Measurements from ENCODE around the gene CAST. TPM values are rescaled to one million over a fixed set of nuclear protein-coding genes. Genes with fewer than 3 reads are reported as not detected.
A peak's percentile ranks its signal among the peaks of the same experiment; 100 is the strongest.

CAST gene
- total RNA-seq, 2 experiments from 2014 or later: 40.5 to 90.1 TPM

GRCh38 chr5:96662725-96663518 is 746 bp downstream of the CAST start:
- intact Hi-C loops (cut with micrococcal nuclease; ENCODE audit: unreplicated experiment): loop anchor here (2.0 to 5.0 kb wide), 2 partner anchors 274 to 1016 kb away; partner anchors contain the start of genes LNPEP and RFESD
- Histone ChIP-seq H3K27ac (ENCODE audit: low read depth, low read length, poor library complexity, severe bottlenecking) (peak overlapping the region; percentile 88), H3K9me2 (ENCODE audit: insufficient read depth, low read length) (no peaks in the 10 kb centered on the region), H3K4me2 (ENCODE audit: low read length) (peak overlapping the region; percentile 85), H3K9me3 (ENCODE audit: low read length) (no peaks in the 10 kb centered on the region), H4K20me1 (ENCODE audit: insufficient read depth, low read length) (no peaks in the 10 kb centered on the region), H3K36me3 (ENCODE audit: insufficient read depth, low read length) (no peaks in the 10 kb centered on the region), H3K4me3 (ENCODE audit: low read depth, low read length, poor library complexity, severe bottlenecking) (peak overlapping the region; percentile 80), H2AFZ (ENCODE audit: low read length) (peak overlapping the region; percentile 98), H3K79me2 (ENCODE audit: insufficient read depth, low read depth, low read length) (no peaks in the 10 kb centered on the region; the same call in 1 of the 2 replicates), H3K4me1 (ENCODE audit: insufficient read depth, low read length, poor library complexity, severe bottlenecking) (peaks cover 23% of the 10 kb centered on the region)
- ChIA-PET POLR2A (interaction anchor here (0.7 to 2.5 kb wide), 10 partner anchors 7 to 818 kb away, joined by 3 to 12 read pairs (median 4); no protein-coding TSS in a partner anchor), CTCF (ENCODE audit: unreplicated experiment) (interaction anchor here (0.6 to 0.9 kb wide), 2 partner anchors 21 to 145 kb away, joined by 3 to 4 read pairs; partner anchors contain the start of gene ERAP1)
- BruUV-seq (replicated peaks): no TSS peak
- DNase-seq (ENCODE audit: low spot score): peak; percentile 89
- TF ChIP-seq EZH2phosphoT487 (IDR thresholded peaks at IDR 0.05; ENCODE audit: borderline replicate concordance, low read depth, low read length) (no peak), CTCF (conservative IDR thresholded peaks at IDR 0.05; ENCODE audit: low read length) (no peak)

DNA sequence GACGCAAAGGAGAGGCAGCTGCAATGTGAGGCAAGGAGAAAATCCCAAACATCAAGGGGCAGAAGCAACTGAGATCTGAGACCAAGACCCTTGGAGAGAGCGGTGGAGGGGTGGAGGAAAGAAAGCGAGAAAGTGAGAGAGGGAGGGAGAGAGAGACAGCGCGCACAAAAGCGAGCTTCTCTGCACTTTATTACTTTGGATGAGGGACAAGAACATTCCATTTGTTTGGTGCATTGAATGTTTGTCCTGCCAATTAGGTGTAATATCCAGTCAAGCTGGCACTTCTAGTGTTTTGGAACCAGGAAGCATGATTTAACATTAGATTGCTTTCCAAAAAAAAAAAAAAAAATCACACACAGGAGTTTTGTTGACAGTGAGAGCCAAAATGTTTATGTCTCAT is 1.4 kb downstream of the CAST start:
- H3K4me3 ChIP-seq (ENCODE audit: low read depth, low read length, poor library complexity, severe bottlenecking): peak overlapping the region; percentile 80

More for the DNA sequence above, 1.4 kb downstream of the CAST start:
- intact Hi-C loops (cut with micrococcal nuclease; ENCODE audit: unreplicated experiment): loop anchor here (2.0 to 5.0 kb wide), 2 partner anchors 273 to 1016 kb away; partner anchors contain the start of genes LNPEP and RFESD
- no peaks in the 10 kb centered on the region for H3K9me3 ChIP-seq (ENCODE audit: low read length)
- no peaks in the 10 kb centered on the region for H3K36me3 ChIP-seq (ENCODE audit: insufficient read depth, low read length)
- DNase-seq (ENCODE audit: low spot score): no peak
- peak overlapping the region; percentile 85 for H3K4me2 ChIP-seq (ENCODE audit: low read length)
- H3K4me1 ChIP-seq (ENCODE audit: insufficient read depth, low read length, poor library complexity, severe bottlenecking): peaks cover 23% of the 10 kb centered on the region
- CTCF ChIA-PET (ENCODE audit: unreplicated experiment): no interaction called here
- H2AFZ ChIP-seq (ENCODE audit: low read length): peak overlapping the region; percentile 98; the same call in 1 of the 2 replicates
- no peak for TF ChIP-seq CTCF (conservative IDR thresholded peaks at IDR 0.05; ENCODE audit: low read length)
- TF ChIP-seq EZH2phosphoT487 (IDR thresholded peaks at IDR 0.05; ENCODE audit: borderline replicate concordance, low read depth, low read length): no peak
- no TSS peak for BruUV-seq (replicated peaks)
- H4K20me1 ChIP-seq (ENCODE audit: insufficient read depth, low read length): no peaks in the 10 kb centered on the region
- H3K27ac ChIP-seq (ENCODE audit: low read depth, low read length, poor library complexity, severe bottlenecking): no peak overlapping the region
- POLR2A ChIA-PET: interaction anchor here (0.7 to 2.5 kb wide), 7 partner anchors 8 to 819 kb away, joined by 3 to 10 read pairs (median 3); no protein-coding TSS in a partner anchor
- H3K79me2 ChIP-seq (ENCODE audit: insufficient read depth, low read depth, low read length): no peaks in the 10 kb centered on the region; the same call in 1 of the 2 replicates
- H3K9me2 ChIP-seq (ENCODE audit: insufficient read depth, low read length): no peaks in the 10 kb centered on the region

Measured in OCI-LY7 (cell line).